HCT116 (cell line): ENCODE results near the gene SDK1. TPM values are rescaled to one million over a fixed set of nuclear protein-coding genes. Genes with fewer than 3 reads are reported as not detected.

Experiments
- ATAC-seq: fragments of 200-7000 bp; cut with Tn5 transposase; 2 replicates; pipeline ENCODE4 v1.9.1; 2020; ENCODE audit warnings: mild to moderate bottlenecking, moderate library complexity
- BruUV-seq: library from RNA; stranded (reverse); fragments of 400-500 nt; replicated peaks from 2 replicates; lab custom pipeline; 2021; lab: Mats Ljungman, UMichigan
- CTCF ChIA-PET: fragments of 300-600 bp; sonication (Branson Sonifier 250); formaldehyde crosslinking; loops from one replicate; lab custom pipeline; 2021; ENCODE audit warnings: antibody characterized with exemption; lab: Charles Lee
- POLR2A ChIA-PET: fragments of 300-600, 350-600 bp; sonication (Branson Sonifier 250); formaldehyde crosslinking; loops from one replicate; lab custom pipeline; 2021; ENCODE audit warnings: antibody characterized with exemption; lab: Charles Lee
- RAD21 ChIA-PET, 2 experiments: fragments of 300-600 bp; sonication (Branson Sonifier 250); formaldehyde crosslinking; loops; one replicate each; lab custom pipeline; 2023; ENCODE audit warnings: low total read pairs in 2 of 2; ENCODE audit not compliant: uncharacterized antibody in 2 of 2, unreplicated experiment in 2 of 2, low non-redundant PET in 1 of 2; lab: Charles Lee
- DNase-seq: peaks from one replicate; pipeline ENCODE4 v3.0.0-alpha.2; 2010; ENCODE audit warnings: low read depth, low spot score
- H2AFZ ChIP-seq: fragments of 200-600 bp; shearing (Covaris generic), sonication (generic); 2 replicates; pipeline ENCODE4 v1.6.1; 2017; ENCODE audit warnings: low read depth, mixed run types, mixed read lengths, antibody characterized with exemption, low read length; ENCODE audit not compliant: poor library complexity, severe bottlenecking
- H3K27ac ChIP-seq: 2 replicates; pipeline ENCODE4 v1.5.1; 2012; ENCODE audit warnings: low read depth, low read length
- H3K27me3 ChIP-seq: fragments of 200-600 bp; sonication (generic); 2 replicates; pipeline ENCODE4 v1.6.1; 2016; ENCODE audit warnings: mixed run types, low read length, mixed read lengths; ENCODE audit not compliant: insufficient read depth
- H3K36me3 ChIP-seq, 2 experiments: fragments of 200-500 bp in 1 of 2; fragments of 200-600 bp in 1 of 2; sonication (Bioruptor generic) in 1 of 2; sonication (generic) in 1 of 2; 2 replicates each; pipeline versions ENCODE4 v1.5.1 to v1.6.1; 2014 to 2016; ENCODE audit warnings: low read length in 2 of 2, inconsistent platforms in 1 of 2, mixed read lengths in 1 of 2, mixed run types in 1 of 2; ENCODE audit not compliant: insufficient read depth in 2 of 2, control insufficient read depth in 1 of 2
- H3K4me1 ChIP-seq, 2 experiments: fragments of 200-600 bp in 1 of 2; sonication (generic) in 1 of 2; 2 replicates each; pipeline versions ENCODE4 v1.5.1 to v1.6.1; 2012 to 2017; ENCODE audit warnings: low read length in 2 of 2, inconsistent platforms in 1 of 2, mild to moderate bottlenecking in 1 of 2, mixed read lengths in 1 of 2, mixed run types in 1 of 2, moderate library complexity in 1 of 2; ENCODE audit not compliant: insufficient read depth in 2 of 2, control insufficient read depth in 1 of 2
- H3K4me2 ChIP-seq: fragments of 200-600 bp; sonication (generic); 2 replicates; pipeline ENCODE4 v1.6.1; 2017; ENCODE audit warnings: mixed run types, low read length, mixed read lengths
- H3K4me3 ChIP-seq, 2 experiments: fragments of 200-600 bp in 1 of 2; sonication (generic) in 1 of 2; replicated peaks in 1 of 2; 2 replicates each; pipeline ENCODE4 v1.5.1; 2011 to 2016; ENCODE audit warnings: low read length in 2 of 2, control low read depth in 1 of 2, low read depth in 1 of 2, mild to moderate bottlenecking in 1 of 2, mixed read lengths in 1 of 2, mixed run types in 1 of 2
- H3K79me2 ChIP-seq: fragments of 200-600 bp; sonication (generic); 2 replicates; pipeline ENCODE4 v1.6.1; 2017; ENCODE audit warnings: mild to moderate bottlenecking, mixed run types, low read length, moderate library complexity, mixed read lengths; ENCODE audit not compliant: insufficient read depth
- H3K9ac ChIP-seq: fragments of 200-600 bp; sonication (generic); 2 replicates; pipeline ENCODE4 v1.6.1; 2016; ENCODE audit warnings: low read length, mixed read lengths
- H3K9me2 ChIP-seq: fragments of 200-600 bp; sonication (generic), shearing (Covaris generic); 2 replicates; pipeline ENCODE4 v1.6.1; 2017; ENCODE audit warnings: mixed run types, mild to moderate bottlenecking, moderate library complexity; ENCODE audit not compliant: insufficient read depth
- H3K9me3 ChIP-seq, 2 experiments: fragments of 200-500 bp in 1 of 2; fragments of 200-600 bp in 1 of 2; sonication (Bioruptor generic) in 1 of 2; sonication (generic) in 1 of 2; 2 replicates each; pipeline ENCODE4 v1.6.1; 2014 to 2017; ENCODE audit warnings: low read length in 2 of 2, mixed read lengths in 2 of 2, inconsistent platforms in 1 of 2, low read depth in 1 of 2, mild to moderate bottlenecking in 1 of 2, mixed run types in 1 of 2, moderate library complexity in 1 of 2; ENCODE audit not compliant: control insufficient read depth in 1 of 2, insufficient read depth in 1 of 2
- H4K20me1 ChIP-seq: fragments of 200-600 bp; sonication (generic), shearing (Covaris generic); 2 replicates; pipeline ENCODE4 v1.6.1; 2017; ENCODE audit warnings: mixed run types, mild to moderate bottlenecking, moderate library complexity; ENCODE audit not compliant: insufficient read depth
- CBX3 ChIP-seq: IDR thresholded peaks from 2 replicates; pipeline ENCODE4 v1.6.1; 2012; ENCODE audit warnings: low read depth
- CEBPB ChIP-seq: IDR thresholded peaks from 2 replicates; pipeline ENCODE4 v1.6.1; 2012; ENCODE audit warnings: low read depth
- EGR1 ChIP-seq: IDR thresholded peaks from 2 replicates; pipeline ENCODE4 v1.6.1; 2012; ENCODE audit warnings: low read depth
- ELF1 ChIP-seq: IDR thresholded peaks from 2 replicates; pipeline ENCODE4 v1.6.1; 2012; ENCODE audit warnings: low read depth, borderline replicate concordance
- EZH2phosphoT487 ChIP-seq: fragments of 200-600 bp; IDR thresholded peaks from 2 replicates; pipeline ENCODE4 v1.6.1; 2018; ENCODE audit warnings: antibody characterized with exemption, borderline replicate concordance
- FOSL1 ChIP-seq: IDR thresholded peaks from 2 replicates; pipeline ENCODE4 v1.6.1; 2012; ENCODE audit warnings: low read depth
- JUND ChIP-seq: IDR thresholded peaks from 2 replicates; pipeline ENCODE4 v1.6.1; 2012
- REST ChIP-seq: IDR thresholded peaks from 2 replicates; pipeline ENCODE4 v1.6.1; 2012; ENCODE audit warnings: low read depth
- SIN3A ChIP-seq: IDR thresholded peaks from 2 replicates; pipeline ENCODE4 v1.6.1; 2012; ENCODE audit warnings: low read depth
- SP1 ChIP-seq: IDR thresholded peaks from 2 replicates; pipeline ENCODE4 v1.6.1; 2012; ENCODE audit warnings: low read depth
- YY1 ChIP-seq: IDR thresholded peaks from 2 replicates; pipeline ENCODE4 v1.6.1; 2011; ENCODE audit warnings: low read length, low read depth, moderate library complexity, mild to moderate bottlenecking; ENCODE audit not compliant: insufficient replicate concordance; ENCODE audit errors: extremely low read depth
- ZBTB33 ChIP-seq: IDR thresholded peaks from 2 replicates; pipeline ENCODE4 v1.6.1; 2011; ENCODE audit warnings: mild to moderate bottlenecking, low read length, moderate library complexity; ENCODE audit not compliant: insufficient replicate concordance; ENCODE audit errors: extremely low read depth
- ZFX ChIP-seq: fragments of 450-650 bp; IDR thresholded peaks from 2 replicates; pipeline ENCODE4 v1.6.1; 2017
- intact Hi-C: fragments of 100-400 bp; cut with micrococcal nuclease; formaldehyde crosslinking; loops from 2 replicates; pipeline ENCODE4 v1.10.0; 2022
- total RNA-seq: library from RNA; stranded (reverse); gene quantifications from one replicate; pipeline ENCODE4 v1.2.1, GENCODE V29; 2021; ENCODE audit not compliant: unreplicated experiment

SDK1 gene
- total RNA-seq, 1 experiment from 2014 or later: 0.05 TPM

GRCh38 chr7:3866277-3866676 lies 565.2 kb downstream of the SDK1 start:
- CTCF ChIA-PET: no interaction called here
- no peak overlapping the region for H3K4me3 ChIP-seq
- TF ChIP-seq JUND (no peak), EZH2phosphoT487 (no peak), ELF1 (no peak), FOSL1 (no peak), ZBTB33 (no peak), CBX3 (no peak), REST (no peak), EGR1 (no peak), SP1 (no peak), CEBPB (no peak), ZFX (no peak), YY1 (no peak), SIN3A (no peak)
- no TSS peak for BruUV-seq
- H2AFZ ChIP-seq: no peak overlapping the region
- RAD21 ChIA-PET: no interaction called here
- intact Hi-C loops: no loop called here
- no peaks in the 10 kb centered on the region for H3K36me3 ChIP-seq
- H3K27ac ChIP-seq: no peak overlapping the region
- no peak overlapping the region for H3K9ac ChIP-seq
- DNase-seq (no peak), ATAC-seq (no peak)
- no peaks in the 10 kb centered on the region for H3K79me2 ChIP-seq
- H3K9me2 ChIP-seq: no peaks in the 10 kb centered on the region
- no peak overlapping the region for H3K4me2 ChIP-seq
- no peaks in the 10 kb centered on the region for H3K9me3 ChIP-seq
- POLR2A ChIA-PET: no interaction called here
- no peaks in the 10 kb centered on the region for H3K4me1 ChIP-seq
- no peaks in the 10 kb centered on the region for H4K20me1 ChIP-seq
- peaks cover 5% of the 10 kb centered on the region; the same call in 1 of the 2 replicates for H3K27me3 ChIP-seq
